ENCODE results near the gene STAB1. TPM values are rescaled to one million over a fixed set of nuclear protein-coding genes. Genes with fewer than 3 reads are reported as not detected.

The STAB1 gene
- polyA plus RNA-seq, 2 of the 4 experiments (the other 2 are of a cell fraction) = not detected

- FAIRE-seq (no peak), ATAC-seq (no peak), DNase-seq (ENCODE audit: low read depth in 1 of 2, low spot score in 1 of 2) (no peak)
- Histone ChIP-seq H3K4me3 (no peak overlapping the region), H3K27ac (no peak overlapping the region), H3K4me2 (no peak overlapping the region), H3K4me1 (peaks cover 11% of the 10 kb centered on the region; the same call in 2 of the 3 replicates), H3K9me3 (no peaks in the 10 kb centered on the region)
- CTCF ChIA-PET = interaction anchor here (2.4 to 3.0 kb wide), 2 partner anchors 11 to 30 kb away, joined by 14 to 17 read pairs; no protein-coding TSS in a partner anchor
- POLR2A ChIA-PET = no interaction called here
- no peak for TF ChIP-seq CEBPB (IDR thresholded peaks at IDR 0.05)
- no peak for TF ChIP-seq MAX (IDR thresholded peaks at IDR 0.05)
- TF ChIP-seq TP53 (CRISPR knock-in tag; IDR thresholded peaks at IDR 0.05) = no peak
- TF ChIP-seq, protein P1, sequence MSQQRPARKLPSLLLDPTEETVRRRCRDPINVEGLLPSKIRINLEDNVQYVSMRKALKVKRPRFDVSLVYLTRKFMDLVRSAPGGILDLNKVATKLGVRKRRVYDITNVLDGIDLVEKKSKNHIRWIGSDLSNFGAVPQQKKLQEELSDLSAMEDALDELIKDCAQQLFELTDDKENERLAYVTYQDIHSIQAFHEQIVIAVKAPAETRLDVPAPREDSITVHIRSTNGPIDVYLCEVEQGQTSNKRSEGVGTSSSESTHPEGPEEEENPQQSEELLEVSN (IDR thresholded peaks at IDR 0.05; ENCODE audit: borderline replicate concordance, low read depth) = no peak
- TF ChIP-seq HOXA7 (CRISPR knock-in tag; IDR thresholded peaks at IDR 0.05) = no peak
- TF ChIP-seq MAZ (IDR thresholded peaks at IDR 0.05; ENCODE audit: borderline replicate concordance, low read depth, low read length) = no peak
- no peak for TF ChIP-seq FOSL2 (IDR thresholded peaks at IDR 0.05)
- no peak for TF ChIP-seq FOSL2 (CRISPR knock-in tag; IDR thresholded peaks at IDR 0.05)
- no peak for TF ChIP-seq JUNB (IDR thresholded peaks at IDR 0.05)
- no peak for TF ChIP-seq BHLHE40 (IDR thresholded peaks at IDR 0.05; ENCODE audit: low read depth, low read length)
- no peak for TF ChIP-seq JUN (IDR thresholded peaks at IDR 0.05)
- no peak for TF ChIP-seq HEYL (CRISPR knock-in tag; IDR thresholded peaks at IDR 0.05)
- no peak for TF ChIP-seq NFE2L2 (conservative IDR thresholded peaks at IDR 0.05; ENCODE audit: low read length)
- TF ChIP-seq KDM1A (IDR thresholded peaks at IDR 0.05; ENCODE audit: low read depth) = no peak
- TF ChIP-seq POLR2AphosphoS2 (conservative IDR thresholded peaks at IDR 0.05; ENCODE audit: low read length) = no peak
- TF ChIP-seq, protein P2, sequence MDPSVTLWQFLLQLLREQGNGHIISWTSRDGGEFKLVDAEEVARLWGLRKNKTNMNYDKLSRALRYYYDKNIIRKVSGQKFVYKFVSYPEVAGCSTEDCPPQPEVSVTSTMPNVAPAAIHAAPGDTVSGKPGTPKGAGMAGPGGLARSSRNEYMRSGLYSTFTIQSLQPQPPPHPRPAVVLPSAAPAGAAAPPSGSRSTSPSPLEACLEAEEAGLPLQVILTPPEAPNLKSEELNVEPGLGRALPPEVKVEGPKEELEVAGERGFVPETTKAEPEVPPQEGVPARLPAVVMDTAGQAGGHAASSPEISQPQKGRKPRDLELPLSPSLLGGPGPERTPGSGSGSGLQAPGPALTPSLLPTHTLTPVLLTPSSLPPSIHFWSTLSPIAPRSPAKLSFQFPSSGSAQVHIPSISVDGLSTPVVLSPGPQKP (IDR thresholded peaks at IDR 0.05; ENCODE audit: low read depth, low read length) = no peak
- no peak for TF ChIP-seq NR3C1 (IDR thresholded peaks at IDR 0.05)
- no peak for TF ChIP-seq ESRRA (IDR thresholded peaks at IDR 0.05; ENCODE audit: borderline replicate concordance, low read length)
- TF ChIP-seq MAFK (IDR thresholded peaks at IDR 0.05; ENCODE audit: partially characterized antibody) = no peak
- TF ChIP-seq TFCP2L1 (CRISPR knock-in tag; IDR thresholded peaks at IDR 0.05) = no peak
- WGBS (ENCODE audit: missing lambda C conversion rate) = 77% methylated on average over 6 of the region's 6 CpGs
Observed at GRCh38 chr3:52458031-52458760, 36.9 kb upstream of the STAB1 start.

DNA sequence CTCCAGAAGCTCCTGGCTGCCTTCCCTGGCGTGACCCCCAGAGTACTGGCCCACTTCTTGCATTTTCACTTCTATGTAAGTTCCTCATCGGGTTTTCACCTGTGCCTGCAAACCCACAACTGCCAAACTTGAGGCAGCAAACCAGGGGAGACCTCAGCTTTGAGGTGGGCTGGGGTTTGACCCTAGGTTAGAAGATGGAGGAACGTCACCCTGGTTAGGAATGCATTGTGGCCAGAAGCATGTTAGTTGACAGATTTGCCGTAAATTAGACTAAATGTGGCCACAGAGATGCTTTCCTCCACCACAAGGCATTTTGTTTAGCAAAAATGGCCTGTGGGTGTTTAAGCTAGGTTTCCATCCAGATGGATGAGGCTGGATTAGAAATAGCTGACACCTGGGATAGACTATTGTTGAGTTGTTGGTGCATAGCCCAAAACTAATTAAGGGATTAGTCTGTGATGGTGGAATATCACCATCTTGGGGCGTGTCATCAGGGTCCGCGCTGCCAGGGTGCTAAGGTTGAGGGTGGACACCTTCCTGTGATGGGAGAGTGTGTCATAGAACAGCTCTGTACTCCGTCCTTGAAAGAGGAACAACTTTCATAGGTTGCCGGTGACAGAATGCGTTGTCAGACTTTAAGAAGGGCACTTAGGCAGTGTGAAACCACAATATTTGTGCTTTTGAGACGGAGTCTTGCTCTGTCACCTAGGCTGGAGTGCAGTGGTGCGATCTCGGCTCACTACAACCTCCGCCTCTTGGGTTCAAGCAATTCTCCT, 36.2 kb upstream of the STAB1 start:
- TF ChIP-seq HEYL (CRISPR knock-in tag; IDR thresholded peaks at IDR 0.05) (no peak), CBX8 (IDR thresholded peaks at IDR 0.05) (no peak), CHD2 (IDR thresholded peaks at IDR 0.05; ENCODE audit: low read length, partially characterized antibody) (no peak), HDAC2 (IDR thresholded peaks at IDR 0.05) (no peak), RARB (CRISPR knock-in tag; IDR thresholded peaks at IDR 0.05) (no peak), EP300 (IDR thresholded peaks at IDR 0.05) (no peak)
- CTCF ChIA-PET = interaction anchor here (2.2 to 4.5 kb wide), 3 partner anchors 13 to 30 kb away, joined by 9 to 29 read pairs (median 14); no protein-coding TSS in a partner anchor
- Histone ChIP-seq H3K4me1 (peaks cover 11% of the 10 kb centered on the region; the same call in 2 of the 3 replicates), H3K4me2 (no peak overlapping the region), H3K27ac (no peak overlapping the region), H3K9me3 (no peaks in the 10 kb centered on the region), H3K4me3 (no peak overlapping the region)
- DNase-seq (ENCODE audit: low read depth in 1 of 2, low spot score in 1 of 2) = no peak
- POLR2A ChIA-PET = no interaction called here
- 93% methylated on average over 14 of the region's 14 CpGs for WGBS (ENCODE audit: missing lambda C conversion rate)
- ATAC-seq = no peak
- no peak for FAIRE-seq
